NK-92 (cell line): ENCODE results near the gene CELSR1.
"Not testable (repeated sequence)": the region's sequence is repeated elsewhere in the genome, so short reads cannot be mapped to it uniquely, and the experiment has no call there.

Experiments used
- DNase-seq: peaks from one replicate; lab custom pipeline; 2025; ENCODE audit not compliant: unreplicated experiment; lab: John Stamatoyannopoulos, UW

Gene CELSR1

GRCh38 chr22:46422896-46423295 is 114.5 kb downstream of the CELSR1 start:
- no peak for DNase-seq

- no peak for DNase-seq
Measured at GRCh38 chr22:46421267-46421666, 116.2 kb downstream of the CELSR1 start.

GRCh38 chr22:46419754-46420571 is 117.5 kb downstream of the CELSR1 start:
- no peak for DNase-seq

GRCh38 chr22:46418827-46419226 is 118.6 kb downstream of the CELSR1 start:
- no peak for DNase-seq

GRCh38 chr22:46417769-46418168 is 119.7 kb downstream of the CELSR1 start:
- DNase-seq: no peak

GRCh38 chr22:46416891-46417580 is 120.4 kb downstream of the CELSR1 start:
- DNase-seq: no peak

- no peak for DNase-seq
Measured at GRCh38 chr22:46416520-46416871, 120.9 kb downstream of the CELSR1 start.

- DNase-seq: no peak
Measured at GRCh38 chr22:46415776-46416519, 121.5 kb downstream of the CELSR1 start.

GRCh38 chr22:46414704-46415103 is 122.7 kb downstream of the CELSR1 start:
- no peak for DNase-seq

- no peak for DNase-seq
Measured at GRCh38 chr22:46413725-46414379, 123.6 kb downstream of the CELSR1 start.

GRCh38 chr22:46411347-46411746 is 126.1 kb downstream of the CELSR1 start:
- DNase-seq: no peak

- DNase-seq: no peak
Measured at GRCh38 chr22:46410291-46410808, 127.1 kb downstream of the CELSR1 start.

- DNase-seq: no peak
Measured at GRCh38 chr22:46409631-46410210, 127.7 kb downstream of the CELSR1 start.

GRCh38 chr22:46408568-46409506 is 128.6 kb downstream of the CELSR1 start:
- DNase-seq: no peak

GRCh38 chr22:46407748-46408147 is 129.7 kb downstream of the CELSR1 start:
- DNase-seq: no peak

GRCh38 chr22:46406791-46407190 is 130.6 kb downstream of the CELSR1 start:
- DNase-seq: no peak

- DNase-seq: no peak
Measured at GRCh38 chr22:46406349-46406748, 131.1 kb downstream of the CELSR1 start.

GRCh38 chr22:46405901-46406300 is 131.5 kb downstream of the CELSR1 start:
- no peak for DNase-seq

GRCh38 chr22:46403880-46404279 is 133.5 kb downstream of the CELSR1 start:
- DNase-seq: not testable (repeated sequence)

GRCh38 chr22:46402505-46402904 is 134.9 kb downstream of the CELSR1 start:
- DNase-seq: no peak
